Vagina (tissue), 2 donors: ENCODE measurements around the gene MS4A18. TPM values are rescaled to one million over a fixed set of nuclear protein-coding genes. Genes with fewer than 3 reads are reported as not detected.

ENCODE experiments used
- DNase-seq, 2 donors: peaks; one replicate each; pipeline ENCODE4 v3.0.0-alpha.2; 2017; ENCODE audit errors: extremely low spot score in 2 of 2
- H3K27ac ChIP-seq: fragments of 200-600 bp; sonication (generic); one replicate; pipeline ENCODE4 v1.5.1; 2019
- H3K27me3 ChIP-seq: fragments of 200-600 bp; sonication (generic); one replicate; pipeline ENCODE4 v1.5.1; 2019
- H3K36me3 ChIP-seq, 2 donors: fragments of 200-600 bp; sonication (generic); one replicate each; pipeline ENCODE4 v1.5.1; 2017 to 2019
- H3K4me1 ChIP-seq: fragments of 200-600 bp; sonication (generic); one replicate; pipeline ENCODE4 v1.5.1; 2019
- H3K4me3 ChIP-seq, 2 donors: fragments of 200-600 bp; sonication (generic); 1 replicate in 1 of 2; 2 replicates in 1 of 2; pipeline ENCODE4 v1.5.1; 2016 to 2019
- H3K9me3 ChIP-seq: fragments of 200-600 bp; sonication (generic); one replicate; pipeline ENCODE4 v1.5.1; 2019
- POLR2A ChIP-seq, 2 donors: fragments of 450-650 bp; IDR thresholded peaks; one replicate each; pipeline ENCODE4 v1.6.1; 2017; ENCODE audit warnings: antibody characterized with exemption in 2 of 2, mild to moderate bottlenecking in 2 of 2, moderate library complexity in 2 of 2
- POLR2AphosphoS5 ChIP-seq, 2 donors: sonication (generic); formaldehyde crosslinking; IDR thresholded peaks; one replicate each; pipeline ENCODE4 v1.9.0; 2017; ENCODE audit warnings: antibody characterized with exemption in 2 of 2, mild to moderate bottlenecking in 2 of 2, low read depth in 1 of 2; ENCODE audit not compliant: insufficient read depth in 1 of 2
- intact Hi-C: fragments of 100-400 bp; cut with DNase I; formaldehyde crosslinking; loops from one replicate; pipeline ENCODE4 v1.15.1; 2023
- total RNA-seq: library from RNA; depleted of rRNA; stranded (reverse); fragments of >200 nt; gene quantifications from one replicate; pipeline ENCODE4 v1.2.3, GENCODE V29; 2016
- TF ChIP-seq, protein P1 (sequence below), 3 experiments: fragments of 450-650 bp in 2 of 3; fragments of 200-600 bp in 1 of 3; sonication (generic) in 1 of 3; IDR thresholded peaks; one replicate each; pipeline ENCODE4 v1.5.1; 2017 to 2019; ENCODE audit warnings: antibody characterized with exemption in 3 of 3, mild to moderate bottlenecking in 2 of 3, moderate library complexity in 2 of 3

MS4A18 gene
- total RNA-seq, 1 donor from 2014 or later, result not detected

DNA sequence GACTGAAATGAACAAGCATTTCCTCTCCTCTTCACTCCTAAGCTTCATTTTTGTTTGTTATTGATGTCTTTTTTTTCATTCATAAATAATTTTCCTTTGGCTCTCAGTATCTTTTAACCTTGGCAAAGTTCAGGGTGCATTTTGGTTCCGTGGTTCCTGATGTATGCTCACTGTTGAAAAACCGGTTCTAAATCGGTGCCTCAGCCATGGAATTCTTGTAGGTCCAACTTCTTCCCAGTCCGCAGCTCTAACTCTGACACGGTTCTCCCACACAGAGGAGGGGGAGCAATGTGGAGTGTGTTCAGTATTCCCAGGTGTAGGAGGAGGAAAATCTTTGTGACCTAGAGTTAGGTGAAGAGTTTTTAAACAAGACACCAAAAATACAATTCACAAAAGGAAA lies 19.6 kb downstream of the MS4A18 start:
- H3K27me3 ChIP-seq, result no peaks in the 10 kb centered on the region
- intact Hi-C loops, result no loop called here

DNA sequence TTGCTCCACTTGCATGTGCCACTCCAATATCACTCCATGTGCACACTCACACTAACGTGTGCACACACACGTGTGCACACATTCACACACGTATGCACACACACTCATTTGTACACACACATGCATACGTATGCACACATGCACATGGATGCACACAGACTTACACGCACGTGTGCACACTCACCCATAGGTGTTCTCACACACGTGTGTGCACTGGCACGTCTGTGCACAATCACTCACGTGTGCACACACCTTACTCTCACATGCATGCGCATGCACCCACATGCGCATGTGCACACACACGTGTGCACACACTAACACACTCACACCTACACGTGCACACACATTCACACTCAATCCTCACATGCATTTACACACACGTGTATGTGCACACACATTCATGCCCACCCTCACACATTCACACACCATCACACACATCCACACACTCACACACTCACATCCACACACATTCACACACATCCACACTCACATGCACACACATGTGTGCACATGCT lies 22.9 kb downstream of the MS4A18 start:
- Histone ChIP-seq H3K4me3 (no peak overlapping the region), H3K9me3 (no peaks in the 10 kb centered on the region), H3K27ac (no peak overlapping the region), H3K36me3 (no peaks in the 10 kb centered on the region), H3K4me1 (no peaks in the 10 kb centered on the region), H3K27me3 (no peaks in the 10 kb centered on the region)
- DNase-seq, result no peak
- TF ChIP-seq POLR2A (IDR thresholded peaks at IDR 0.05), result no peak
- no peak for TF ChIP-seq POLR2AphosphoS5 (IDR thresholded peaks at IDR 0.05; ENCODE audit: insufficient read depth in 1 of 2, low read depth in 1 of 2)
- TF ChIP-seq, protein P1, sequence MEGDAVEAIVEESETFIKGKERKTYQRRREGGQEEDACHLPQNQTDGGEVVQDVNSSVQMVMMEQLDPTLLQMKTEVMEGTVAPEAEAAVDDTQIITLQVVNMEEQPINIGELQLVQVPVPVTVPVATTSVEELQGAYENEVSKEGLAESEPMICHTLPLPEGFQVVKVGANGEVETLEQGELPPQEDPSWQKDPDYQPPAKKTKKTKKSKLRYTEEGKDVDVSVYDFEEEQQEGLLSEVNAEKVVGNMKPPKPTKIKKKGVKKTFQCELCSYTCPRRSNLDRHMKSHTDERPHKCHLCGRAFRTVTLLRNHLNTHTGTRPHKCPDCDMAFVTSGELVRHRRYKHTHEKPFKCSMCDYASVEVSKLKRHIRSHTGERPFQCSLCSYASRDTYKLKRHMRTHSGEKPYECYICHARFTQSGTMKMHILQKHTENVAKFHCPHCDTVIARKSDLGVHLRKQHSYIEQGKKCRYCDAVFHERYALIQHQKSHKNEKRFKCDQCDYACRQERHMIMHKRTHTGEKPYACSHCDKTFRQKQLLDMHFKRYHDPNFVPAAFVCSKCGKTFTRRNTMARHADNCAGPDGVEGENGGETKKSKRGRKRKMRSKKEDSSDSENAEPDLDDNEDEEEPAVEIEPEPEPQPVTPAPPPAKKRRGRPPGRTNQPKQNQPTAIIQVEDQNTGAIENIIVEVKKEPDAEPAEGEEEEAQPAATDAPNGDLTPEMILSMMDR (IDR thresholded peaks at IDR 0.05), result no peak
- intact Hi-C loops, result no loop called here

More for the DNA sequence above, 19.6 kb downstream of the MS4A18 start:
- Histone ChIP-seq H3K4me1 (no peaks in the 10 kb centered on the region), H3K27ac (no peak overlapping the region), H3K9me3 (no peaks in the 10 kb centered on the region), H3K4me3 (no peak overlapping the region), H3K36me3 (no peaks in the 10 kb centered on the region)
- DNase-seq, result no peak
- TF ChIP-seq POLR2AphosphoS5 (IDR thresholded peaks at IDR 0.05; ENCODE audit: insufficient read depth in 1 of 2, low read depth in 1 of 2) (no peak), POLR2A (IDR thresholded peaks at IDR 0.05) (no peak)
- TF ChIP-seq, protein P1 (IDR thresholded peaks at IDR 0.05), result no peak

DNA sequence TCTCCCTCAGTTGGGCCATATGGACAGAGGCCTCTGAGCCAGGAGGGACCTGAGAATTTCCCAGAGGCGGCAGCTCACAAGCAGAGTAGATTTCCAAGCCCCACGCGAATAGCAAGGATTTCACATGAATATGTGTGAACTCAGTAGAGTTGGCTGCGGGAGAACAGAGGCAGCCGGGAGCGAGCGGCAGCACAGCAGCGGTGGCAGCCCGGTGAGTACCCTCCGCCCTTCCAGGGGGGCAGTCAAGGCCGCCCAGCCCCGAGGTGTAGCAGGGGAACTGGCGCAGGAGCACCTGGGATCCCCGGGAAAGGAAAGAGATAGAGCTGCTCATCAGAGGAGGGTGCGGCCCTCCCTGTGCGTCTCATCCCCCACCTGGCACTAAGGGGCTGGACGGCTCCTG lies 23.7 kb downstream of the MS4A18 start:
- no peaks in the 10 kb centered on the region for H3K4me1 ChIP-seq
- no peak for DNase-seq
- no peaks in the 10 kb centered on the region for H3K36me3 ChIP-seq
- no peak overlapping the region for H3K4me3 ChIP-seq
- TF ChIP-seq POLR2AphosphoS5 (IDR thresholded peaks at IDR 0.05; ENCODE audit: insufficient read depth in 1 of 2, low read depth in 1 of 2), result no peak
- no peak for TF ChIP-seq POLR2A (IDR thresholded peaks at IDR 0.05)
- TF ChIP-seq, protein P1 (IDR thresholded peaks at IDR 0.05), result no peak
- H3K27me3 ChIP-seq, result no peaks in the 10 kb centered on the region
- intact Hi-C loops, result no loop called here
- H3K27ac ChIP-seq, result no peak overlapping the region
- H3K9me3 ChIP-seq, result no peaks in the 10 kb centered on the region

DNA sequence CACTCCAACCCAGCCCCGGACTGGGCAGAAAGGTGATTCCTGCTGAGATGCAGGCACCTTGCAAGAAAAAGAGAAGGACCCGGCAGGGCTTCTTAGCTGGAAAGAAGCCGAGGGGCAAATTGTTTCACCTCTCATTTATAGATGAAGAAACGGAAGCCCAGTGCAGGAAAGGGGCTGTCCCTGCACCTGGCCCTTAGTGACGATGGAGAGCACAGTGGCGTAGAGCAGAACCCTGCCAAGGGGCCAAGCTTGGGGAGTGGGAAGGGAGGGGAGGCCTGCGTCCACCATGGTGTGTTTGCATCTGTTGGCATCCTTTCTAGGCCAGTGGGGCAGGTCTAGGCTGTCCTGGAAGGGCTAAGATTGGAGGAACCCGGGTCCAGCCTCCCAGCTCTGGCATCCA lies 24.3 kb downstream of the MS4A18 start:
- no peaks in the 10 kb centered on the region for H3K4me1 ChIP-seq
- H3K9me3 ChIP-seq, result no peaks in the 10 kb centered on the region
- TF ChIP-seq POLR2AphosphoS5 (IDR thresholded peaks at IDR 0.05; ENCODE audit: insufficient read depth in 1 of 2, low read depth in 1 of 2), result no peak
- no peak for TF ChIP-seq POLR2A (IDR thresholded peaks at IDR 0.05)
- TF ChIP-seq, protein P1 (IDR thresholded peaks at IDR 0.05), result no peak
- H3K36me3 ChIP-seq, result no peaks in the 10 kb centered on the region
- intact Hi-C loops, result no loop called here
- no peak overlapping the region for H3K4me3 ChIP-seq
- no peak for DNase-seq
- H3K27me3 ChIP-seq, result no peaks in the 10 kb centered on the region
- no peak overlapping the region for H3K27ac ChIP-seq

DNA sequence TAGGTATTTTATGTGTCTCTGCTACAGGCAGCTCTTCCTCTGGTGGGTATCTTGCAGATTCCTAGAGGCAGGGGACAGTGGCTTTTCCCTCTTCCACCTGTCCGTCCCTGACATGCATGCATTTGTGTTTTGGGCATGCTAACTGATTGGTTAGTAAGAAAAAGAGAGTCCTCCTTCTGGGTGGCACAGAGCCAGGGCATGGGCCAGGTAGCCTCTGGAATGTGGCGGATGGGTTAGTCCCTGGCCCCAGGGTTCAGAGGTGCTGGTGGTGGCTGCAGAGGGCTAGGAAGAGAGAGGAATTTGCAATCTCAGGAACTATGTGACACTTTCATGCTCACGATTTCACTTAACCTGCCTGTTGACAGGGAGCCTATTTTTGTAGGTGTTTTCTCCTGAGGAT lies 26.4 kb downstream of the MS4A18 start:
- no peak overlapping the region for H3K4me3 ChIP-seq
- intact Hi-C loops, result no loop called here
- TF ChIP-seq POLR2A (IDR thresholded peaks at IDR 0.05) (no peak), POLR2AphosphoS5 (IDR thresholded peaks at IDR 0.05; ENCODE audit: insufficient read depth in 1 of 2, low read depth in 1 of 2) (no peak)
- TF ChIP-seq, protein P1 (IDR thresholded peaks at IDR 0.05), result no peak
- no peak for DNase-seq
- H3K27me3 ChIP-seq, result no peaks in the 10 kb centered on the region
- no peaks in the 10 kb centered on the region for H3K4me1 ChIP-seq
- H3K9me3 ChIP-seq, result no peaks in the 10 kb centered on the region
- H3K36me3 ChIP-seq, result no peaks in the 10 kb centered on the region
- no peak overlapping the region for H3K27ac ChIP-seq
